H1 (cell line): ENCODE data around the gene MTAP. TPM values are rescaled to one million over a fixed set of nuclear protein-coding genes. Genes with fewer than 3 reads are reported as not detected.

ENCODE experiments used
- CTCF ChIA-PET: fragments of 300-600 bp; sonication (Branson Sonifier 250); formaldehyde crosslinking; loops from one replicate; lab custom pipeline; 2021; ENCODE audit not compliant: partially characterized antibody; lab: Charles Lee
- POLR2A ChIA-PET: fragments of 300-600 bp; sonication (Branson Sonifier 250); formaldehyde crosslinking; loops from one replicate; lab custom pipeline; 2021; ENCODE audit warnings: inconsistent platforms; ENCODE audit not compliant: partially characterized antibody; lab: Charles Lee
- DNase-seq, 2 experiments: peaks; one replicate each; pipeline versions ENCODE4 v3.0.0 to v3.0.0-alpha.2; 2010 to 2022; ENCODE audit warnings: low spot score in 2 of 2, low read depth in 1 of 2, mixed read lengths in 1 of 2
- FAIRE-seq: peaks from 2 replicates; lab custom pipeline; 2011; peaks lifted over from hg19 to GRCh38; lab: Jason Lieb, UNC
- H2AFZ ChIP-seq: 2 replicates; pipeline ENCODE4 v1.8.1; 2012; ENCODE audit warnings: low read length, inconsistent platforms
- H2AK5ac ChIP-seq: 2 replicates; pipeline ENCODE4 v1.6.1; 2013; ENCODE audit warnings: low read depth, low read length
- H2BK120ac ChIP-seq: replicated peaks from 2 replicates; pipeline ENCODE3; 2013; ENCODE audit warnings: low read depth, low read length, inconsistent platforms
- H2BK12ac ChIP-seq: 2 replicates; pipeline ENCODE4 v1.6.1; 2013; ENCODE audit warnings: low read depth, low read length
- H2BK15ac ChIP-seq: 2 replicates; pipeline ENCODE4 v1.6.1; 2013; ENCODE audit warnings: low read length
- H2BK20ac ChIP-seq: 2 replicates; pipeline ENCODE4 v1.6.1; 2013; ENCODE audit warnings: low read length
- H2BK5ac ChIP-seq: 2 replicates; pipeline ENCODE4 v1.6.1; 2013; ENCODE audit warnings: low read depth, low read length
- H3K14ac ChIP-seq: 2 replicates; pipeline ENCODE4 v1.6.1; 2013; ENCODE audit warnings: inconsistent platforms; ENCODE audit not compliant: insufficient read length
- H3K18ac ChIP-seq: 2 replicates; pipeline ENCODE4 v1.6.1; 2013; ENCODE audit warnings: low read length; ENCODE audit errors: extremely low read depth
- H3K23ac ChIP-seq: 2 replicates; pipeline ENCODE4 v1.6.1; 2013; ENCODE audit warnings: inconsistent platforms; ENCODE audit not compliant: insufficient read length
- H3K23me2 ChIP-seq: 2 replicates; pipeline ENCODE4 v1.6.1; 2013; ENCODE audit warnings: low read depth, low read length
- H3K27ac ChIP-seq: 2 replicates; pipeline ENCODE4 v1.6.1; 2011; ENCODE audit warnings: low read depth, low read length, inconsistent platforms
- H3K27me3 ChIP-seq, 4 experiments: replicated peaks in 1 of 4; 1 replicate in 1 of 4; 2 replicates in 3 of 4; pipeline versions ENCODE4 v1.6.1 to v1.8.1; 2011 to 2013; ENCODE audit warnings: low read length in 3 of 4, mild to moderate bottlenecking in 3 of 4, inconsistent platforms in 2 of 4, mixed read lengths in 2 of 4, moderate library complexity in 1 of 4; ENCODE audit not compliant: control insufficient read depth in 3 of 4, insufficient read depth in 3 of 4; ENCODE audit errors: extremely low read depth in 1 of 4
- H3K36me3 ChIP-seq, 4 experiments: 2 replicates each; pipeline versions ENCODE4 v1.6.1 to v1.8.1; 2011 to 2013; ENCODE audit warnings: mild to moderate bottlenecking in 4 of 4, low read length in 3 of 4, moderate library complexity in 2 of 4, control low read depth in 1 of 4, inconsistent platforms in 1 of 4; ENCODE audit not compliant: insufficient read depth in 4 of 4, control insufficient read depth in 2 of 4
- H3K4ac ChIP-seq: replicated peaks from 2 replicates; pipeline ENCODE3; 2013; ENCODE audit warnings: low read length, low read depth, mixed read lengths, inconsistent platforms; ENCODE audit not compliant: insufficient read length
- H3K4me1 ChIP-seq, 4 experiments: replicated peaks in 1 of 4; 1 replicate in 1 of 4; 2 replicates in 3 of 4; pipeline versions ENCODE4 v1.6.1 to v1.8.1; 2011 to 2013; ENCODE audit warnings: low read length in 3 of 4, inconsistent platforms in 2 of 4, mixed read lengths in 1 of 4; ENCODE audit not compliant: insufficient read depth in 4 of 4, control insufficient read depth in 3 of 4
- H3K4me2 ChIP-seq, 2 experiments: 2 replicates each; pipeline versions ENCODE4 v1.6.1 to v1.8.1; 2011 to 2013; ENCODE audit warnings: low read depth in 2 of 2, low read length in 2 of 2, control low read depth in 1 of 2, inconsistent platforms in 1 of 2, mild to moderate bottlenecking in 1 of 2; ENCODE audit not compliant: insufficient read depth in 1 of 2
- H3K4me3 ChIP-seq, 4 experiments: fragments of 200-600, 300-600 bp in 1 of 4; sonication (generic), shearing (Covaris generic), sonication (Bioruptor Twin) in 1 of 4; 2 replicates each; pipeline versions ENCODE4 v1.5.1 to v1.8.1; 2011 to 2016; ENCODE audit warnings: low read length in 4 of 4, low read depth in 3 of 4, control low read depth in 2 of 4, inconsistent platforms in 2 of 4, mild to moderate bottlenecking in 2 of 4, mixed read lengths in 1 of 4, moderate library complexity in 1 of 4; ENCODE audit not compliant: insufficient read depth in 2 of 4; ENCODE audit errors: extremely low read depth in 1 of 4
- H3K56ac ChIP-seq: replicated peaks from 2 replicates; pipeline ENCODE3; 2013; ENCODE audit warnings: low read depth, mild to moderate bottlenecking, mixed read lengths, low read length, inconsistent platforms; ENCODE audit not compliant: insufficient read length
- H3K79me1 ChIP-seq: 2 replicates; pipeline ENCODE4 v1.6.1; 2013; ENCODE audit warnings: low read depth, low read length, control low read depth
- H3K79me2 ChIP-seq, 2 experiments: 2 replicates each; pipeline versions ENCODE4 v1.6.1 to v1.8.1; 2012 to 2013; ENCODE audit warnings: low read length in 2 of 2, mild to moderate bottlenecking in 2 of 2, inconsistent platforms in 1 of 2; ENCODE audit not compliant: insufficient read depth in 2 of 2, control insufficient read depth in 1 of 2
- H3K9ac ChIP-seq, 4 experiments: replicated peaks in 1 of 4; 1 replicate in 1 of 4; 2 replicates in 3 of 4; pipeline versions ENCODE4 v1.6.1 to v1.8.1; 2011 to 2013; ENCODE audit warnings: low read depth in 3 of 4, low read length in 3 of 4, control low read depth in 2 of 4, mild to moderate bottlenecking in 2 of 4, moderate library complexity in 2 of 4, inconsistent platforms in 1 of 4; ENCODE audit errors: extremely low read depth in 1 of 4
- H3K9me3 ChIP-seq, 2 experiments: 2 replicates each; pipeline versions ENCODE4 v1.6.1 to v1.8.1; 2012 to 2013; ENCODE audit warnings: mild to moderate bottlenecking in 2 of 2, moderate library complexity in 2 of 2, control low read depth in 1 of 2, inconsistent platforms in 1 of 2, low read depth in 1 of 2, low read length in 1 of 2, mixed read lengths in 1 of 2; ENCODE audit not compliant: insufficient read depth in 2 of 2
- H4K20me1 ChIP-seq, 2 experiments: replicated peaks in 1 of 2; 2 replicates each; pipeline versions ENCODE3 to v1.8.1; 2011 to 2013; ENCODE audit warnings: inconsistent platforms in 2 of 2, low read length in 2 of 2, mild to moderate bottlenecking in 1 of 2; ENCODE audit not compliant: insufficient read depth in 2 of 2, control insufficient read depth in 1 of 2
- H4K5ac ChIP-seq: 2 replicates; pipeline ENCODE4 v1.6.1; 2013; ENCODE audit warnings: low read length, low read depth, mixed read lengths, inconsistent platforms; ENCODE audit not compliant: insufficient read length
- H4K8ac ChIP-seq: 2 replicates; pipeline ENCODE4 v1.8.0; 2013; ENCODE audit warnings: mild to moderate bottlenecking, moderate library complexity, low read length, inconsistent platforms; ENCODE audit not compliant: insufficient read depth; ENCODE audit errors: extremely low read depth
- H4K91ac ChIP-seq: replicated peaks from 2 replicates; pipeline ENCODE3; 2013; ENCODE audit warnings: low read length, mixed read lengths, inconsistent platforms; ENCODE audit not compliant: insufficient read length
- CBX5 ChIP-seq: fragments of 300-800, 300-1000 bp; sonication (generic); IDR thresholded peaks from 2 replicates; pipeline ENCODE4 v1.7.1; 2016; ENCODE audit warnings: antibody characterized with exemption, low read length, low read depth
- CTCF ChIP-seq, 3 experiments: IDR thresholded peaks; 1 replicate in 2 of 3; 2 replicates in 1 of 3; pipeline versions ENCODE4 v1.5.1 to v1.6.1; 2011; ENCODE audit warnings: low read length in 3 of 3, mild to moderate bottlenecking in 3 of 3, inconsistent platforms in 2 of 3, low read depth in 1 of 3, moderate library complexity in 1 of 3; ENCODE audit not compliant: insufficient read depth in 1 of 3; ENCODE audit errors: control extremely low read depth in 1 of 3
- GABPA ChIP-seq: IDR thresholded peaks from 2 replicates; pipeline ENCODE4 v1.6.1; 2011; ENCODE audit warnings: mild to moderate bottlenecking, low read length, moderate library complexity, borderline replicate concordance; ENCODE audit not compliant: insufficient read depth
- HDAC2 ChIP-seq, 2 experiments: fragments of 300-600 bp in 1 of 2; sonication (generic) in 1 of 2; IDR thresholded peaks; 2 replicates each; pipeline ENCODE4 v1.6.1; 2011 to 2012; ENCODE audit warnings: low read depth in 2 of 2, low read length in 2 of 2, mild to moderate bottlenecking in 2 of 2, moderate library complexity in 2 of 2, borderline replicate concordance in 1 of 2, inconsistent platforms in 1 of 2
- POLR2AphosphoS5 ChIP-seq: IDR thresholded peaks from 2 replicates; pipeline ENCODE4 v1.6.1; 2011; ENCODE audit warnings: low read depth, low read length
- SAP30 ChIP-seq: fragments of 300-600 bp; sonication (generic); IDR thresholded peaks from 2 replicates; pipeline ENCODE4 v1.7.1; 2012; ENCODE audit warnings: low read length, moderate library complexity, mild to moderate bottlenecking, inconsistent platforms; ENCODE audit not compliant: insufficient read depth, insufficient replicate concordance
- SIRT6 ChIP-seq: IDR thresholded peaks from one replicate; pipeline ENCODE4 v1.7.1; 2012; ENCODE audit warnings: low read length, inconsistent platforms
- SUZ12 ChIP-seq: fragments of 200-600 bp; sonication (generic); IDR thresholded peaks from 2 replicates; pipeline ENCODE4 v1.6.1; 2012; ENCODE audit warnings: mild to moderate bottlenecking, inconsistent platforms, low read length, moderate library complexity, mixed read lengths
- USF2 ChIP-seq: IDR thresholded peaks from 2 replicates; pipeline ENCODE4 v1.6.1; 2011; ENCODE audit warnings: low read length, improper control_type of control experiment
- WGBS, 2 experiments: shearing (Covaris generic) in 1 of 2; methylation state at CpG; one replicate each; pipeline versions ENCODE4 v1.1.6 to v1.1.7; 2013 to 2015; ENCODE audit warnings: low lambda C conversion rate in 2 of 2, mixed read lengths in 2 of 2, inconsistent platforms in 1 of 2, low coverage in 1 of 2, missing lambda C conversion rate in 1 of 2; ENCODE audit not compliant: insufficient replicate concordance in 2 of 2, insufficient coverage in 1 of 2, insufficient read length in 1 of 2; ENCODE audit errors: extremely low coverage in 1 of 2, missing lambda C conversion rate in 1 of 2; 5-methylcytosine and 5-hydroxymethylcytosine counted together
- polyA plus RNA-seq, 7 experiments: library from polyadenylated mRNA; depleted of rRNA in 3 of 7; stranded (reverse) in 5 of 7; unstranded in 2 of 7; fragments of >200 nt in 5 of 7; fragments of 200-250 nt in 2 of 7; gene quantifications; 1 replicate in 5 of 7; 2 replicates in 1 of 7; 4 replicates in 1 of 7; pipeline versions ENCODE4 v1.2.1 to v1.2.3, GENCODE V29; 2011 to 2013; ENCODE audit warnings: missing spikeins in 2 of 7, mixed read lengths in 2 of 7
- total RNA-seq: library from RNA; stranded (reverse); fragmentation: NEBNext Ultra II Directional; extraction: Animal tissue kit (Norgen Biotek cat#: 25700); gene quantifications from 2 replicates; pipeline ENCODE4 v1.2.1, GENCODE V29; 2021

Gene MTAP
- total and polyA plus RNA-seq, 2 of the 8 experiments (the other 6 are each of a cell fraction or from before 2014, with no cell fraction given): 16.4 to 100 TPM

GRCh38 chr9:21982391-21982790 lies 180.0 kb downstream of the MTAP start:
- H3K27ac ChIP-seq: no peak overlapping the region
- H3K4ac ChIP-seq: no peak overlapping the region
- WGBS, 2 experiments: 76% methylated on average over 1 of the region's 1 CpG; no CpG with 5 or more reads in 1 of the 2 experiments
- no peak for FAIRE-seq
- H2AFZ ChIP-seq: no peak overlapping the region
- H3K56ac ChIP-seq: no peak overlapping the region
- no peak for DNase-seq
- no peak overlapping the region for H4K5ac ChIP-seq
- no peak overlapping the region for H4K8ac ChIP-seq
- H2BK15ac ChIP-seq: no peak overlapping the region
- no peaks in the 10 kb centered on the region for H3K36me3 ChIP-seq
- no peak overlapping the region for H4K91ac ChIP-seq
- ChIA-PET CTCF (interaction anchor here (0.6 to 2.4 kb wide), 4 partner anchors 9 to 273 kb away, joined by 3 to 14 read pairs (median 3); partner anchors contain the start of gene CDKN2B), POLR2A (interaction anchor here (0.6 kb wide), 1 partner anchor 11 kb away, joined by 3 read pairs; no protein-coding TSS in a partner anchor)
- H3K9ac ChIP-seq: no peak overlapping the region
- H3K4me1 ChIP-seq: no peaks in the 10 kb centered on the region
- no peaks in the 10 kb centered on the region for H3K79me1 ChIP-seq
- no peak overlapping the region for H3K18ac ChIP-seq
- H3K79me2 ChIP-seq: no peaks in the 10 kb centered on the region
- H4K20me1 ChIP-seq: no peaks in the 10 kb centered on the region
- no peak overlapping the region for H2BK120ac ChIP-seq
- no peak overlapping the region for H3K4me2 ChIP-seq
- peaks cover 18 to 51% (median 28%) of the 10 kb centered on the region in 4 experiments for H3K27me3 ChIP-seq
- H3K23me2 ChIP-seq: no peaks in the 10 kb centered on the region
- H3K23ac ChIP-seq: no peak overlapping the region
- H2AK5ac ChIP-seq: no peak overlapping the region
- no peak overlapping the region for H2BK12ac ChIP-seq
- no peaks in the 10 kb centered on the region for H3K9me3 ChIP-seq
- H3K4me3 ChIP-seq: no peak overlapping the region
- H2BK5ac ChIP-seq: no peak overlapping the region
- no peak overlapping the region for H2BK20ac ChIP-seq
- no peak overlapping the region for H3K14ac ChIP-seq
- TF ChIP-seq HDAC2 (IDR thresholded peaks at IDR 0.05; ENCODE audit: borderline replicate concordance in 1 of 2, low read depth in 2 of 2, low read length in 2 of 2) (no peak), SIRT6 (no peak), USF2 (no peak), SUZ12 (no peak), SAP30 (no peak), CTCF (IDR thresholded peaks at IDR 0.05; ENCODE audit: control extremely low read depth in 1 of 3, insufficient read depth in 1 of 3, low read depth in 1 of 3, low read length in 3 of 3) (no peak), POLR2AphosphoS5 (no peak), GABPA (no peak), CBX5 (no peak)
